ENCODE measurements around the gene CR2. TPM values are rescaled to one million over a fixed set of nuclear protein-coding genes. Genes with fewer than 3 reads are reported as not detected.

Gene CR2
- total RNA-seq, 6 experiments from 2014 or later: not detected

DNA sequence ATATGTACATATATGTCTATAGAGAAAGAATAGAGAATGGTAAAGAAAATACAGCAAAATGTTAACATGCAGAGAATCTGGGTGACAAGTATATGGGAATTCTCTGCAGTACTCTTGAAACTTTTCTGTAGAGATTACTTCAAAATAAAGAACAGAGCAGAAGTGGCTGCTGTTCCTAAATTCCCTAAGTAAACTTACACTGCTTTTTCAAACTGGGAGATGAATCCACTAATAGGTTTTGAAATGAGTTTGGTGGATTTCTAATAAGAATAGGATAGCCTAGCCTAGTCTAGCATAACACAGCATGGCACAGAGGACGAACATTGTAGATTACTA lies 450 bp upstream of the CR2 start:
- Mint-ChIP-seq H3K36me3 (ENCODE audit: low read depth) (no peaks in the 10 kb centered on the region), H3K4me3 (no peak overlapping the region), H3K4me1 (ENCODE audit: low read depth) (no peaks in the 10 kb centered on the region), H3K9me3 (no peaks in the 10 kb centered on the region), H3K27ac (no peak overlapping the region), H3K27me3 (ENCODE audit: insufficient read depth) (peaks cover 19% of the 10 kb centered on the region)
- no peak for DNase-seq
- TF ChIP-seq CTCF (IDR thresholded peaks at IDR 0.05): no peak

DNA sequence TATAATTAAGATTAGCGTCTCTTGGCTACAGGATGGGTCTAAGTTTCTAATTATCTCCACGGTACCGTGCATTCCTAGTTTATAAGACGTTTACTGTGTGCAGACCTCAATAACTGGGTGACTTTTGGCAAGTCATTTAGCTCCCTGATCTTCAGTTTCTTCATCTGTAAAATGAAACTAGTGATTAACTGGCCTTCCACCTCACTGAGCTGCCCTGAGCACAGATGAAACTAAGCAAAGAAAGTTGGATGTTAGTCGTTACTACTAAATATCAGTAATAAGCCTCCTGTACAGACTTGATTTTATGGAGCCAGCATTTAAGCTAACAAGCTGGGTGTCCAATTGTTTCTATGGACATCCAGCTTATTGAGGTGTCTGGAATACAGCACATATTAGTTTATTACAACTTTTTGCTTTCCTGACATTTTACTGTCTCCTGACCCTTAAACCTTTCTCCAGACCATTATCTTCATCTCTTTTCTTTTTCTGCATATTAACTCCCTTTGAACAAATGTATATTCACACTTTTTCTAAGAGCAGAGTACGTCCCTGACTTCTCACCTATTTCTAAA lies 1.1 kb downstream of the CR2 start:
- Mint-ChIP-seq H3K9me3 (no peaks in the 10 kb centered on the region), H3K4me1 (ENCODE audit: low read depth) (no peaks in the 10 kb centered on the region), H3K27ac (no peak overlapping the region), H3K4me3 (no peak overlapping the region), H3K36me3 (ENCODE audit: low read depth) (no peaks in the 10 kb centered on the region), H3K27me3 (ENCODE audit: insufficient read depth) (peaks cover 17% of the 10 kb centered on the region)
- TF ChIP-seq CTCF (IDR thresholded peaks at IDR 0.05): no peak
- DNase-seq: no peak

- no peaks in the 10 kb centered on the region for H3K36me3 Mint-ChIP-seq (ENCODE audit: low read depth)
- TF ChIP-seq CTCF (IDR thresholded peaks at IDR 0.05): no peak
- DNase-seq: no peak
- no peak overlapping the region for H3K4me3 Mint-ChIP-seq
- no peaks in the 10 kb centered on the region for H3K4me1 Mint-ChIP-seq (ENCODE audit: low read depth)
- H3K27ac Mint-ChIP-seq: no peak overlapping the region
- no peaks in the 10 kb centered on the region for H3K9me3 Mint-ChIP-seq
- H3K27me3 Mint-ChIP-seq (ENCODE audit: insufficient read depth): peaks cover 7% of the 10 kb centered on the region; the same call in 1 of the 2 replicates
These were observed 4.3 kb downstream of the CR2 start for GRCh38 chr1:207458414-207458813.

DNA sequence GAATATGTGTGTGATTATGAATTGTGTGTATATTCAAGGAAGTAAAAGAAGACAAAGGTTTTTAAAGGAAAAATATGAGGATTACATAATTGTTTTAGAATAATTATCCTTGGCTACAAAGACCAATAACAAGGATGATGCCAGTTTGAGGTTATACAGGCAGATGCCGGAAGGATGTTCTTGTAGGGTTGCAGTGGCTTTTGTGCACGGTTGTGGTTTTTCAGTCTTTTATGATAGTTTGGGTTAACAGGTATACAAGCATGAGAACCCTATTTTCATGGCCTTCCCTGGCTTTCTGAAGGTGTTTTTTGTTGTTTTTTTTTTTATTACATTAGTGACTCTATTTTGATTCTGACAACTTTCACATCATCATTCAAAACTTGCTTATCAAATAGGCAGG lies 4.9 kb downstream of the CR2 start:
- DNase-seq: no peak
- Mint-ChIP-seq H3K27ac (no peak overlapping the region), H3K27me3 (ENCODE audit: insufficient read depth) (peaks cover 7% of the 10 kb centered on the region; the same call in 1 of the 2 replicates), H3K4me3 (no peak overlapping the region), H3K9me3 (no peaks in the 10 kb centered on the region), H3K36me3 (ENCODE audit: low read depth) (no peaks in the 10 kb centered on the region), H3K4me1 (ENCODE audit: low read depth) (no peaks in the 10 kb centered on the region)
- no peak for TF ChIP-seq CTCF (IDR thresholded peaks at IDR 0.05)

DNA sequence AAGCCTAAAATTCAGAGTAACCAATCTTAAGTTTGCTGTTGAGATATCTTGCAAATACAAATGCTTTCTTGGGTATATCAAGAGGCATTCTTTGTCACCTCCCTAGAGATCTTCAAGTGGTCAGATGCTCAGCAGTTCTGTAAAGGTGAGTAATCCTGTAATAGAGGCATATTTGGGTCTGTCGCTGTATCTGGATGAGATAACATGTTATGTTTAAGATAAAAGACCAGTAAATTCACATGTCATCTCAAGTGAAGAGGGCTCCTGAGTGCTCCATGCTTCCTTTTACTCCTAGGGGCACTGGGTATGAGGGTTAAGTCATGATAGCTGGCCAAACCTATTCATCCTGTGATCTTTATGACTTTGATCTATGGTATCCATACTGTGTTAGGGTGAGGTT lies 7.5 kb downstream of the CR2 start:
- Mint-ChIP-seq H3K27ac (no peak overlapping the region), H3K36me3 (ENCODE audit: low read depth) (no peaks in the 10 kb centered on the region), H3K27me3 (ENCODE audit: insufficient read depth) (peaks cover 7% of the 10 kb centered on the region), H3K4me1 (ENCODE audit: low read depth) (no peaks in the 10 kb centered on the region), H3K4me3 (no peak overlapping the region), H3K9me3 (no peaks in the 10 kb centered on the region)
- TF ChIP-seq CTCF (IDR thresholded peaks at IDR 0.05): no peak
- no peak for DNase-seq

DNA sequence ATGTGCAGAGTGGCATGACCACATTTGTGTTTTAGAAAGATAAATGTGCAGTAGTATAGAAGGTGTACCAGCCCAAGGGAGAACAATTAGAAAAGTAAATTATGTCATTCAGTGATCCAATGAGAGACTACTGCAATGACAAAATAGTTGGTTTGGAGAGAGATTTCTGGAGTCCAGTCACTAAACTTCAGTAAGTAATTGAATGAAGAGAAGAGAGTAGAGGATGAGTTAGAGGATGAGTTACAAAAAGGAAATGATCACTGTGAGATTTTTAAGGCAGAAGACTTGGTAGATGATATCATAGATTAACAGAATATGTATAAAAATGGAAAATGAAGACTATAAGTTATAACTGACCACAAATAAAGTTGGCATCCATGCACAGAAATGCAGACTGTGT lies 8.4 kb downstream of the CR2 start:
- H3K9me3 Mint-ChIP-seq: no peaks in the 10 kb centered on the region
- no peak for DNase-seq
- H3K36me3 Mint-ChIP-seq (ENCODE audit: low read depth): no peaks in the 10 kb centered on the region
- no peaks in the 10 kb centered on the region for H3K4me1 Mint-ChIP-seq (ENCODE audit: low read depth)
- TF ChIP-seq CTCF (IDR thresholded peaks at IDR 0.05): no peak
- no peak overlapping the region for H3K4me3 Mint-ChIP-seq
- H3K27me3 Mint-ChIP-seq (ENCODE audit: insufficient read depth): peaks cover 9% of the 10 kb centered on the region
- no peak overlapping the region for H3K27ac Mint-ChIP-seq

All from HFFc6 (cell line).